HL-60 (cell line): Measurements from ENCODE around the gene ATF6B.

Experiments used
- DNase-seq, 2 experiments: peaks; one replicate each; pipeline ENCODE4 v3.0.0-alpha.2; 2010 to 2020; ENCODE audit warnings: low read depth in 1 of 2, low spot score in 1 of 2
- H3K27ac ChIP-seq: fragments of 250-450 bp; sonication (Bioruptor Pico); replicated peaks from 2 replicates; pipeline ENCODE4 v1.5.1; 2020; ENCODE audit warnings: mild to moderate bottlenecking, moderate library complexity
- H3K27me3 ChIP-seq: fragments of 250-450 bp; sonication (Bioruptor Pico); 2 replicates; pipeline ENCODE4 v1.5.1; 2021; ENCODE audit warnings: mild to moderate bottlenecking, moderate library complexity; ENCODE audit not compliant: insufficient read depth, poor library complexity, severe bottlenecking
- H3K4me3 ChIP-seq: replicated peaks from 2 replicates; pipeline ENCODE4 v1.5.1; 2011; ENCODE audit warnings: mild to moderate bottlenecking, control low read depth, low read length; ENCODE audit not compliant: insufficient read depth
- CTCF ChIP-seq: IDR thresholded peaks from one replicate; pipeline ENCODE4 v1.5.1; 2011; ENCODE audit warnings: low read length, control low read depth, inconsistent platforms; ENCODE audit not compliant: insufficient read depth
- GABPA ChIP-seq: IDR thresholded peaks from 2 replicates; pipeline ENCODE4 v1.6.1; 2012; ENCODE audit warnings: low read depth
- POLR2AphosphoS5 ChIP-seq: IDR thresholded peaks from 2 replicates; pipeline ENCODE4 v1.6.1; 2012; ENCODE audit warnings: low read depth
- REST ChIP-seq: IDR thresholded peaks from 2 replicates; pipeline ENCODE4 v1.6.1; 2012; ENCODE audit warnings: low read depth; ENCODE audit not compliant: insufficient replicate concordance
- SPI1 ChIP-seq: IDR thresholded peaks from 2 replicates; pipeline ENCODE4 v1.6.1; 2012; ENCODE audit warnings: low read depth, mild to moderate bottlenecking, borderline replicate concordance

Gene ATF6B

GRCh38 chr6:32108094-32108627 is 19.9 kb downstream of the ATF6B start:
- Histone ChIP-seq H3K27ac (no peak overlapping the region), H3K27me3 (peaks cover 11% of the 10 kb centered on the region), H3K4me3 (no peak overlapping the region)
- DNase-seq = no peak
- no peak for TF ChIP-seq GABPA
- no peak for TF ChIP-seq SPI1
- no peak for TF ChIP-seq POLR2AphosphoS5
- no peak for TF ChIP-seq CTCF
- TF ChIP-seq REST = no peak

- TF ChIP-seq GABPA (no peak), SPI1 (no peak), REST (no peak), CTCF (no peak), POLR2AphosphoS5 (no peak)
- no peak overlapping the region for H3K27ac ChIP-seq
- peaks cover 11% of the 10 kb centered on the region for H3K27me3 ChIP-seq
- no peak for DNase-seq
- H3K4me3 ChIP-seq = no peak overlapping the region
These were observed 20.6 kb downstream of the ATF6B start for GRCh38 chr6:32107406-32107805.

GRCh38 chr6:32105433-32105832 is 22.6 kb downstream of the ATF6B start:
- TF ChIP-seq REST = peak; percentile 92
- TF ChIP-seq POLR2AphosphoS5 = no peak
- no peak overlapping the region for H3K27ac ChIP-seq
- peaks cover 11% of the 10 kb centered on the region for H3K27me3 ChIP-seq
- DNase-seq = no peak
- H3K4me3 ChIP-seq = no peak overlapping the region
